PC-9 (cell line): ENCODE measurements around the gene CCBE1. TPM values are rescaled to one million over a fixed set of nuclear protein-coding genes. Genes with fewer than 3 reads are reported as not detected.

Source experiments
- BruUV-seq: library from RNA; stranded (reverse); fragments of 400-500 nt; replicated peaks from 2 replicates; lab custom pipeline; 2021; lab: Mats Ljungman, UMichigan
- CTCF ChIA-PET: fragments of 300-600 bp; sonication (Branson Sonifier 250); formaldehyde crosslinking; loops from one replicate; lab custom pipeline; 2022; ENCODE audit warnings: antibody characterized with exemption; lab: Charles Lee
- POLR2A ChIA-PET: fragments of 300-600 bp; sonication (Branson Sonifier 250); formaldehyde crosslinking; loops from one replicate; lab custom pipeline; 2022; ENCODE audit warnings: antibody characterized with exemption; ENCODE audit not compliant: unreplicated experiment; lab: Charles Lee
- DNase-seq, 2 experiments: peaks; one replicate each; pipeline versions ENCODE4 v3.0.0 to v3.0.0-alpha.2; 2015 to 2022; ENCODE audit warnings: mixed read lengths in 1 of 2
- H2AFZ ChIP-seq: fragments of 200-600 bp; sonication (generic); 2 replicates; pipeline ENCODE4 v1.8.1; 2017; ENCODE audit warnings: antibody characterized with exemption
- H3F3A ChIP-seq: fragments of 200-600 bp; sonication (generic); 2 replicates; pipeline ENCODE4 v1.8.1; 2017; ENCODE audit warnings: antibody characterized with exemption, mild to moderate bottlenecking, low read depth; ENCODE audit not compliant: insufficient read depth
- H3K27ac ChIP-seq: fragments of 200-600 bp; sonication (generic); 2 replicates; pipeline ENCODE4 v1.6.1; 2016; ENCODE audit warnings: mixed run types
- H3K27me3 ChIP-seq: fragments of 200-600 bp; sonication (generic); 2 replicates; pipeline ENCODE4 v1.6.1; 2016; ENCODE audit warnings: low read depth, mixed run types; ENCODE audit not compliant: insufficient read depth
- H3K36me3 ChIP-seq: fragments of 200-600 bp; sonication (generic); 2 replicates; pipeline ENCODE4 v1.6.1; 2016; ENCODE audit warnings: low read depth, mixed run types
- H3K4me1 ChIP-seq: fragments of 200-600 bp; sonication (generic); replicated peaks from 2 replicates; pipeline ENCODE4 v1.6.1; 2016; ENCODE audit warnings: mixed run types; ENCODE audit not compliant: insufficient read depth
- H3K4me2 ChIP-seq: fragments of 200-600 bp; sonication (generic); 2 replicates; pipeline ENCODE4 v1.6.1; 2017; ENCODE audit warnings: mixed run types
- H3K4me3 ChIP-seq: fragments of 200-600 bp; sonication (generic); 2 replicates; pipeline ENCODE4 v1.6.1; 2016; ENCODE audit warnings: mixed run types
- H3K79me2 ChIP-seq: fragments of 200-600 bp; sonication (generic); 2 replicates; pipeline ENCODE4 v1.6.1; 2017; ENCODE audit warnings: low read depth, mixed run types
- H3K9me2 ChIP-seq: fragments of 200-600 bp; sonication (generic); 2 replicates; pipeline ENCODE4 v1.8.1; 2017; ENCODE audit warnings: mild to moderate bottlenecking; ENCODE audit not compliant: insufficient read depth
- H3K9me3 ChIP-seq: fragments of 200-600 bp; sonication (generic); 2 replicates; pipeline ENCODE4 v1.8.1; 2016; ENCODE audit warnings: low read depth; ENCODE audit not compliant: insufficient read depth
- H4K20me1 ChIP-seq: fragments of 200-600 bp; sonication (generic); 2 replicates; pipeline ENCODE4 v1.8.1; 2017; ENCODE audit not compliant: insufficient read depth
- EZH2 ChIP-seq: fragments of 200-600 bp; sonication (generic); IDR thresholded peaks from 2 replicates; pipeline ENCODE4 v1.8.0; 2017; ENCODE audit warnings: antibody characterized with exemption, low read depth
- intact Hi-C: fragments of 100-400 bp; cut with micrococcal nuclease; formaldehyde crosslinking; loops from one replicate; pipeline ENCODE4 v1.10.0; 2022; ENCODE audit not compliant: unreplicated experiment
- total RNA-seq: library from RNA; stranded (reverse); gene quantifications from 2 replicates; pipeline ENCODE4 v1.2.3, GENCODE V29; 2021
- TF ChIP-seq, protein P1 (sequence below): fragments of 200-600 bp; sonication (generic); conservative IDR thresholded peaks from 2 replicates; pipeline ENCODE4 v1.6.1; 2017; ENCODE audit warnings: mixed run types, antibody characterized with exemption, mild to moderate bottlenecking, moderate library complexity

The CCBE1 gene
- total RNA-seq, 1 experiment from 2014 or later = 5.8 TPM

- no peak for DNase-seq
- H3K9me2 ChIP-seq = no peaks in the 10 kb centered on the region
- H3K27ac ChIP-seq = no peak overlapping the region
- H3K4me1 ChIP-seq = no peaks in the 10 kb centered on the region
- H3K4me2 ChIP-seq = no peak overlapping the region
- H3K36me3 ChIP-seq = no peaks in the 10 kb centered on the region
- H3K27me3 ChIP-seq = peaks cover 10% of the 10 kb centered on the region
- intact Hi-C loops = no loop called here
- H2AFZ ChIP-seq = no peak overlapping the region
- POLR2A ChIA-PET = no interaction called here
- TF ChIP-seq, protein P1, sequence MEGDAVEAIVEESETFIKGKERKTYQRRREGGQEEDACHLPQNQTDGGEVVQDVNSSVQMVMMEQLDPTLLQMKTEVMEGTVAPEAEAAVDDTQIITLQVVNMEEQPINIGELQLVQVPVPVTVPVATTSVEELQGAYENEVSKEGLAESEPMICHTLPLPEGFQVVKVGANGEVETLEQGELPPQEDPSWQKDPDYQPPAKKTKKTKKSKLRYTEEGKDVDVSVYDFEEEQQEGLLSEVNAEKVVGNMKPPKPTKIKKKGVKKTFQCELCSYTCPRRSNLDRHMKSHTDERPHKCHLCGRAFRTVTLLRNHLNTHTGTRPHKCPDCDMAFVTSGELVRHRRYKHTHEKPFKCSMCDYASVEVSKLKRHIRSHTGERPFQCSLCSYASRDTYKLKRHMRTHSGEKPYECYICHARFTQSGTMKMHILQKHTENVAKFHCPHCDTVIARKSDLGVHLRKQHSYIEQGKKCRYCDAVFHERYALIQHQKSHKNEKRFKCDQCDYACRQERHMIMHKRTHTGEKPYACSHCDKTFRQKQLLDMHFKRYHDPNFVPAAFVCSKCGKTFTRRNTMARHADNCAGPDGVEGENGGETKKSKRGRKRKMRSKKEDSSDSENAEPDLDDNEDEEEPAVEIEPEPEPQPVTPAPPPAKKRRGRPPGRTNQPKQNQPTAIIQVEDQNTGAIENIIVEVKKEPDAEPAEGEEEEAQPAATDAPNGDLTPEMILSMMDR = no peak
- TF ChIP-seq EZH2 = no peak
- H3K79me2 ChIP-seq = no peaks in the 10 kb centered on the region
- CTCF ChIA-PET = no interaction called here
- no peaks in the 10 kb centered on the region for H3F3A ChIP-seq
- H4K20me1 ChIP-seq = no peaks in the 10 kb centered on the region
- BruUV-seq = no TSS peak
- H3K4me3 ChIP-seq = no peak overlapping the region
- H3K9me3 ChIP-seq = no peaks in the 10 kb centered on the region
Observed at GRCh38 chr18:59466980-59467379, 230.2 kb downstream of the CCBE1 start.

DNA sequence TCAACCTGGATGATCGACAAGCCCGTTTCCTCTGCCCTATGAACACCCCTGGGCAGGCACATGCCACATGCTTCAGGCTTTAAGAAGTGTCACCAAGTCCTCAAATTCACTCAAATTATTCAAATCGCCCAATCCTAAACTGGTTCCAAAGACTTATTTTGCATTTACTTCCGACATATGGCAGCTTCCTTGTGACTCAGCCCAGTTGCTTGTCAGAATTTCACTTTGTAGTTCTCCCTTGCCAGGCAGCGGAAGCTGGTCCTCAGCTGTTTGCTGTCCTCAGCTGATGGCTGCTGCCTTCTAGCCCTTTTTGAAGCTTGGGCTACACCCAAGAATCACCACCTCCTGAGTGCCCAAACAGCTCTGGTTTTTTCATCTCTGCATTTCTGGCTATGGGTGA is 232.7 kb downstream of the CCBE1 start:
- intact Hi-C loops = no loop called here
- ChIA-PET CTCF (no interaction called here), POLR2A (no interaction called here)

GRCh38 chr18:59461171-59461570 is 236.1 kb downstream of the CCBE1 start:
- no peak overlapping the region for H2AFZ ChIP-seq
- H3K36me3 ChIP-seq = no peaks in the 10 kb centered on the region
- no peak overlapping the region for H3K4me2 ChIP-seq
- ChIA-PET CTCF (no interaction called here), POLR2A (no interaction called here)
- no peaks in the 10 kb centered on the region for H3F3A ChIP-seq
- H3K4me1 ChIP-seq = peaks cover 10% of the 10 kb centered on the region
- intact Hi-C loops = no loop called here
- no peaks in the 10 kb centered on the region for H3K9me3 ChIP-seq
- no peaks in the 10 kb centered on the region for H3K79me2 ChIP-seq
- no peak overlapping the region for H3K4me3 ChIP-seq
- no peaks in the 10 kb centered on the region for H4K20me1 ChIP-seq
- H3K9me2 ChIP-seq = no peaks in the 10 kb centered on the region
- BruUV-seq = no TSS peak
- H3K27ac ChIP-seq = no peak overlapping the region
- TF ChIP-seq, protein P1 = no peak
- TF ChIP-seq EZH2 = no peak
- no peaks in the 10 kb centered on the region; the same call in 1 of the 2 replicates for H3K27me3 ChIP-seq
- no peak for DNase-seq

More for the DNA sequence above, 232.7 kb downstream of the CCBE1 start:
- no peaks in the 10 kb centered on the region for H3K9me3 ChIP-seq
- H3F3A ChIP-seq = no peaks in the 10 kb centered on the region
- TF ChIP-seq, protein P1 = no peak
- TF ChIP-seq EZH2 = no peak
- no TSS peak for BruUV-seq
- no peaks in the 10 kb centered on the region for H4K20me1 ChIP-seq
- no peak overlapping the region for H3K4me2 ChIP-seq
- no peaks in the 10 kb centered on the region for H3K27me3 ChIP-seq
- no peak overlapping the region for H3K4me3 ChIP-seq
- H3K79me2 ChIP-seq = no peaks in the 10 kb centered on the region
- H3K4me1 ChIP-seq = peaks cover 10% of the 10 kb centered on the region
- no peak overlapping the region for H2AFZ ChIP-seq
- H3K27ac ChIP-seq = no peak overlapping the region
- H3K36me3 ChIP-seq = no peaks in the 10 kb centered on the region
- no peak for DNase-seq
- H3K9me2 ChIP-seq = no peaks in the 10 kb centered on the region
